H1 (cell line): ENCODE measurements around the gene OR1L8. TPM values are rescaled to one million over a fixed set of nuclear protein-coding genes. Genes with fewer than 3 reads are reported as not detected.

ENCODE experiments used
- CTCF ChIA-PET: fragments of 300-600 bp; sonication (Branson Sonifier 250); formaldehyde crosslinking; loops from one replicate; lab custom pipeline; 2021; ENCODE audit not compliant: partially characterized antibody; lab: Charles Lee
- POLR2A ChIA-PET: fragments of 300-600 bp; sonication (Branson Sonifier 250); formaldehyde crosslinking; loops from one replicate; lab custom pipeline; 2021; ENCODE audit warnings: inconsistent platforms; ENCODE audit not compliant: partially characterized antibody; lab: Charles Lee
- DNase-seq, 2 experiments: peaks; one replicate each; pipeline versions ENCODE4 v3.0.0 to v3.0.0-alpha.2; 2010 to 2022; ENCODE audit warnings: low spot score in 2 of 2, low read depth in 1 of 2, mixed read lengths in 1 of 2
- FAIRE-seq: peaks from 2 replicates; lab custom pipeline; 2011; peaks lifted over from hg19 to GRCh38; lab: Jason Lieb, UNC
- H2AFZ ChIP-seq: 2 replicates; pipeline ENCODE4 v1.8.1; 2012; ENCODE audit warnings: low read length, inconsistent platforms
- H2AK5ac ChIP-seq: 2 replicates; pipeline ENCODE4 v1.6.1; 2013; ENCODE audit warnings: low read depth, low read length
- H2BK120ac ChIP-seq: replicated peaks from 2 replicates; pipeline ENCODE3; 2013; ENCODE audit warnings: low read depth, low read length, inconsistent platforms
- H2BK12ac ChIP-seq: 2 replicates; pipeline ENCODE4 v1.6.1; 2013; ENCODE audit warnings: low read depth, low read length
- H2BK15ac ChIP-seq: 2 replicates; pipeline ENCODE4 v1.6.1; 2013; ENCODE audit warnings: low read length
- H2BK20ac ChIP-seq: 2 replicates; pipeline ENCODE4 v1.6.1; 2013; ENCODE audit warnings: low read length
- H2BK5ac ChIP-seq: 2 replicates; pipeline ENCODE4 v1.6.1; 2013; ENCODE audit warnings: low read depth, low read length
- H3K14ac ChIP-seq: 2 replicates; pipeline ENCODE4 v1.6.1; 2013; ENCODE audit warnings: inconsistent platforms; ENCODE audit not compliant: insufficient read length
- H3K18ac ChIP-seq: 2 replicates; pipeline ENCODE4 v1.6.1; 2013; ENCODE audit warnings: low read length; ENCODE audit errors: extremely low read depth
- H3K23ac ChIP-seq: 2 replicates; pipeline ENCODE4 v1.6.1; 2013; ENCODE audit warnings: inconsistent platforms; ENCODE audit not compliant: insufficient read length
- H3K23me2 ChIP-seq: 2 replicates; pipeline ENCODE4 v1.6.1; 2013; ENCODE audit warnings: low read depth, low read length
- H3K27ac ChIP-seq: 2 replicates; pipeline ENCODE4 v1.6.1; 2011; ENCODE audit warnings: low read depth, low read length, inconsistent platforms
- H3K27me3 ChIP-seq, 4 experiments: replicated peaks in 1 of 4; 1 replicate in 1 of 4; 2 replicates in 3 of 4; pipeline versions ENCODE4 v1.6.1 to v1.8.1; 2011 to 2013; ENCODE audit warnings: low read length in 3 of 4, mild to moderate bottlenecking in 3 of 4, inconsistent platforms in 2 of 4, mixed read lengths in 2 of 4, moderate library complexity in 1 of 4; ENCODE audit not compliant: control insufficient read depth in 3 of 4, insufficient read depth in 3 of 4; ENCODE audit errors: extremely low read depth in 1 of 4
- H3K36me3 ChIP-seq, 4 experiments: 2 replicates each; pipeline versions ENCODE4 v1.6.1 to v1.8.1; 2011 to 2013; ENCODE audit warnings: mild to moderate bottlenecking in 4 of 4, low read length in 3 of 4, moderate library complexity in 2 of 4, control low read depth in 1 of 4, inconsistent platforms in 1 of 4; ENCODE audit not compliant: insufficient read depth in 4 of 4, control insufficient read depth in 2 of 4
- H3K4ac ChIP-seq: replicated peaks from 2 replicates; pipeline ENCODE3; 2013; ENCODE audit warnings: low read length, low read depth, mixed read lengths, inconsistent platforms; ENCODE audit not compliant: insufficient read length
- H3K4me1 ChIP-seq, 4 experiments: replicated peaks in 1 of 4; 1 replicate in 1 of 4; 2 replicates in 3 of 4; pipeline versions ENCODE4 v1.6.1 to v1.8.1; 2011 to 2013; ENCODE audit warnings: low read length in 3 of 4, inconsistent platforms in 2 of 4, mixed read lengths in 1 of 4; ENCODE audit not compliant: insufficient read depth in 4 of 4, control insufficient read depth in 3 of 4
- H3K4me2 ChIP-seq, 2 experiments: 2 replicates each; pipeline versions ENCODE4 v1.6.1 to v1.8.1; 2011 to 2013; ENCODE audit warnings: low read depth in 2 of 2, low read length in 2 of 2, control low read depth in 1 of 2, inconsistent platforms in 1 of 2, mild to moderate bottlenecking in 1 of 2; ENCODE audit not compliant: insufficient read depth in 1 of 2
- H3K4me3 ChIP-seq, 4 experiments: fragments of 200-600, 300-600 bp in 1 of 4; sonication (generic), shearing (Covaris generic), sonication (Bioruptor Twin) in 1 of 4; 2 replicates each; pipeline versions ENCODE4 v1.5.1 to v1.8.1; 2011 to 2016; ENCODE audit warnings: low read length in 4 of 4, low read depth in 3 of 4, control low read depth in 2 of 4, inconsistent platforms in 2 of 4, mild to moderate bottlenecking in 2 of 4, mixed read lengths in 1 of 4, moderate library complexity in 1 of 4; ENCODE audit not compliant: insufficient read depth in 2 of 4; ENCODE audit errors: extremely low read depth in 1 of 4
- H3K56ac ChIP-seq: replicated peaks from 2 replicates; pipeline ENCODE3; 2013; ENCODE audit warnings: low read depth, mild to moderate bottlenecking, mixed read lengths, low read length, inconsistent platforms; ENCODE audit not compliant: insufficient read length
- H3K79me1 ChIP-seq: 2 replicates; pipeline ENCODE4 v1.6.1; 2013; ENCODE audit warnings: low read depth, low read length, control low read depth
- H3K79me2 ChIP-seq, 2 experiments: 2 replicates each; pipeline versions ENCODE4 v1.6.1 to v1.8.1; 2012 to 2013; ENCODE audit warnings: low read length in 2 of 2, mild to moderate bottlenecking in 2 of 2, inconsistent platforms in 1 of 2; ENCODE audit not compliant: insufficient read depth in 2 of 2, control insufficient read depth in 1 of 2
- H3K9ac ChIP-seq, 4 experiments: replicated peaks in 1 of 4; 1 replicate in 1 of 4; 2 replicates in 3 of 4; pipeline versions ENCODE4 v1.6.1 to v1.8.1; 2011 to 2013; ENCODE audit warnings: low read depth in 3 of 4, low read length in 3 of 4, control low read depth in 2 of 4, mild to moderate bottlenecking in 2 of 4, moderate library complexity in 2 of 4, inconsistent platforms in 1 of 4; ENCODE audit errors: extremely low read depth in 1 of 4
- H3K9me3 ChIP-seq, 2 experiments: 2 replicates each; pipeline versions ENCODE4 v1.6.1 to v1.8.1; 2012 to 2013; ENCODE audit warnings: mild to moderate bottlenecking in 2 of 2, moderate library complexity in 2 of 2, control low read depth in 1 of 2, inconsistent platforms in 1 of 2, low read depth in 1 of 2, low read length in 1 of 2, mixed read lengths in 1 of 2; ENCODE audit not compliant: insufficient read depth in 2 of 2
- H4K20me1 ChIP-seq, 2 experiments: replicated peaks in 1 of 2; 2 replicates each; pipeline versions ENCODE3 to v1.8.1; 2011 to 2013; ENCODE audit warnings: inconsistent platforms in 2 of 2, low read length in 2 of 2, mild to moderate bottlenecking in 1 of 2; ENCODE audit not compliant: insufficient read depth in 2 of 2, control insufficient read depth in 1 of 2
- H4K5ac ChIP-seq: 2 replicates; pipeline ENCODE4 v1.6.1; 2013; ENCODE audit warnings: low read length, low read depth, mixed read lengths, inconsistent platforms; ENCODE audit not compliant: insufficient read length
- H4K8ac ChIP-seq: 2 replicates; pipeline ENCODE4 v1.8.0; 2013; ENCODE audit warnings: mild to moderate bottlenecking, moderate library complexity, low read length, inconsistent platforms; ENCODE audit not compliant: insufficient read depth; ENCODE audit errors: extremely low read depth
- H4K91ac ChIP-seq: replicated peaks from 2 replicates; pipeline ENCODE3; 2013; ENCODE audit warnings: low read length, mixed read lengths, inconsistent platforms; ENCODE audit not compliant: insufficient read length
- ATF2 ChIP-seq: IDR thresholded peaks from 2 replicates; pipeline ENCODE4 v1.6.1; 2012; ENCODE audit warnings: low read length, inconsistent platforms
- ATF3 ChIP-seq: IDR thresholded peaks from 2 replicates; pipeline ENCODE4 v1.6.1; 2011; ENCODE audit warnings: low read depth, mild to moderate bottlenecking, low read length; ENCODE audit not compliant: insufficient read depth
- FOSL1 ChIP-seq: IDR thresholded peaks from 2 replicates; pipeline ENCODE4 v1.6.1; 2011; ENCODE audit warnings: mild to moderate bottlenecking, low read depth, low read length, moderate library complexity; ENCODE audit not compliant: insufficient read depth
- GTF2F1 ChIP-seq: IDR thresholded peaks from 2 replicates; pipeline ENCODE4 v1.6.1; 2012; ENCODE audit warnings: low read depth, low read length, improper control_type of control experiment, borderline replicate concordance
- HDAC2 ChIP-seq, 2 experiments: fragments of 300-600 bp in 1 of 2; sonication (generic) in 1 of 2; IDR thresholded peaks; 2 replicates each; pipeline ENCODE4 v1.6.1; 2011 to 2012; ENCODE audit warnings: low read depth in 2 of 2, low read length in 2 of 2, mild to moderate bottlenecking in 2 of 2, moderate library complexity in 2 of 2, borderline replicate concordance in 1 of 2, inconsistent platforms in 1 of 2
- HDAC6 ChIP-seq: IDR thresholded peaks from one replicate; pipeline ENCODE4 v1.7.1; 2012; ENCODE audit warnings: low read depth, mild to moderate bottlenecking, inconsistent platforms, low read length, moderate library complexity
- KDM4A ChIP-seq: IDR thresholded peaks from one replicate; pipeline ENCODE4 v1.7.1; 2012; ENCODE audit warnings: low read depth, mild to moderate bottlenecking, moderate library complexity, low read length, inconsistent platforms; ENCODE audit not compliant: severe bottlenecking
- RAD21 ChIP-seq, 2 experiments: IDR thresholded peaks in 1 of 2; conservative IDR thresholded peaks in 1 of 2; 2 replicates each; pipeline ENCODE4 v1.6.1; 2011; ENCODE audit warnings: low read depth in 2 of 2, low read length in 2 of 2, improper control_type of control experiment in 1 of 2, inconsistent platforms in 1 of 2, mild to moderate bottlenecking in 1 of 2, moderate library complexity in 1 of 2
- RXRA ChIP-seq: IDR thresholded peaks from 2 replicates; pipeline ENCODE4 v1.6.1; 2011; ENCODE audit warnings: low read depth, mild to moderate bottlenecking, low read length, moderate library complexity; ENCODE audit not compliant: insufficient read depth
- SP2 ChIP-seq: IDR thresholded peaks from 2 replicates; pipeline ENCODE4 v1.6.1; 2012; ENCODE audit warnings: mild to moderate bottlenecking, low read length, inconsistent platforms
- TEAD4 ChIP-seq: IDR thresholded peaks from 2 replicates; pipeline ENCODE4 v1.6.1; 2012; ENCODE audit warnings: low read depth, low read length, inconsistent platforms, mixed read lengths
- WGBS, 2 experiments: shearing (Covaris generic) in 1 of 2; methylation state at CpG; one replicate each; pipeline versions ENCODE4 v1.1.6 to v1.1.7; 2013 to 2015; ENCODE audit warnings: low lambda C conversion rate in 2 of 2, mixed read lengths in 2 of 2, inconsistent platforms in 1 of 2, low coverage in 1 of 2, missing lambda C conversion rate in 1 of 2; ENCODE audit not compliant: insufficient replicate concordance in 2 of 2, insufficient coverage in 1 of 2, insufficient read length in 1 of 2; ENCODE audit errors: extremely low coverage in 1 of 2, missing lambda C conversion rate in 1 of 2; 5-methylcytosine and 5-hydroxymethylcytosine counted together
- polyA plus RNA-seq, 7 experiments: library from polyadenylated mRNA; depleted of rRNA in 3 of 7; stranded (reverse) in 5 of 7; unstranded in 2 of 7; fragments of >200 nt in 5 of 7; fragments of 200-250 nt in 2 of 7; gene quantifications; 1 replicate in 5 of 7; 2 replicates in 1 of 7; 4 replicates in 1 of 7; pipeline versions ENCODE4 v1.2.1 to v1.2.3, GENCODE V29; 2011 to 2013; ENCODE audit warnings: missing spikeins in 2 of 7, mixed read lengths in 2 of 7
- total RNA-seq: library from RNA; stranded (reverse); fragmentation: NEBNext Ultra II Directional; extraction: Animal tissue kit (Norgen Biotek cat#: 25700); gene quantifications from 2 replicates; pipeline ENCODE4 v1.2.1, GENCODE V29; 2021

Gene OR1L8
- total and polyA plus RNA-seq, 2 of the 8 experiments (the other 6 are each of a cell fraction or from before 2014, with no cell fraction given), result not detected

- Histone ChIP-seq H3K9ac (no peak overlapping the region), H3K14ac (no peak overlapping the region), H4K8ac (no peak overlapping the region), H4K20me1 (no peaks in the 10 kb centered on the region), H3K23ac (no peak overlapping the region), H3K4me2 (no peak overlapping the region), H3K36me3 (no peaks in the 10 kb centered on the region; a peak in 1 of 8 replicates), H3K4ac (no peak overlapping the region), H3K23me2 (no peaks in the 10 kb centered on the region; the same call in 1 of the 2 replicates), H2BK20ac (no peak overlapping the region), H3K79me2 (no peaks in the 10 kb centered on the region), H3K27me3 (no peaks in the 10 kb centered on the region), H2BK120ac (no peak overlapping the region), H2AK5ac (no peak overlapping the region), H3K79me1 (no peaks in the 10 kb centered on the region), H2AFZ (no peak overlapping the region), H4K91ac (no peak overlapping the region), H3K4me1 (no peaks in the 10 kb centered on the region), H2BK12ac (no peak overlapping the region), H3K18ac (no peak overlapping the region), H3K9me3 (peaks cover 40 to 54% of the 10 kb centered on the region in 2 experiments), H4K5ac (no peak overlapping the region), H3K27ac (no peak overlapping the region), H2BK15ac (no peak overlapping the region), H3K56ac (no peak overlapping the region), H2BK5ac (no peak overlapping the region), H3K4me3 (no peak overlapping the region)
- ChIA-PET CTCF (no interaction called here), POLR2A (no interaction called here)
- DNase-seq, result no peak
- FAIRE-seq, result no peak
- 72% methylated on average over 5 of the region's 5 CpGs; no CpG with 5 or more reads in 1 of the 2 experiments for WGBS, 2 experiments
- TF ChIP-seq SP2 (no peak), HDAC2 (IDR thresholded peaks at IDR 0.05; ENCODE audit: borderline replicate concordance in 1 of 2, low read depth in 2 of 2, low read length in 2 of 2) (no peak), KDM4A (no peak), ATF3 (no peak), FOSL1 (no peak), RXRA (no peak), RAD21 (IDR thresholded peaks at IDR 0.05 in 1 of 2, conservative IDR thresholded peaks at IDR 0.05 in 1 of 2; ENCODE audit: low read depth in 2 of 2, low read length in 2 of 2) (no peak), GTF2F1 (no peak), ATF2 (no peak), HDAC6 (no peak), TEAD4 (no peak)
These were observed 31.8 kb downstream of the OR1L8 start for GRCh38 chr9:122551371-122551770.
